Muscle layer of duodenum (tissue), 2 donors: ENCODE data around the gene SLC26A3.

ENCODE experiments used
- H3K27ac ChIP-seq: one replicate; pipeline ENCODE4 v1.7.0; 2013; ENCODE audit warnings: mild to moderate bottlenecking, low read length
- H3K27me3 ChIP-seq: one replicate; pipeline ENCODE4 v1.7.0; 2013; ENCODE audit warnings: low read depth, mild to moderate bottlenecking, control low read depth, low read length
- H3K36me3 ChIP-seq, 2 donors: one replicate each; pipeline ENCODE4 v1.7.0; 2013; ENCODE audit warnings: low read length in 2 of 2, control low read depth in 1 of 2, mild to moderate bottlenecking in 1 of 2; ENCODE audit not compliant: insufficient read depth in 2 of 2, control insufficient read depth in 1 of 2
- H3K4me1 ChIP-seq, 2 donors: one replicate each; pipeline ENCODE4 v1.7.0; 2013; ENCODE audit warnings: low read length in 2 of 2, mild to moderate bottlenecking in 2 of 2, control low read depth in 1 of 2, moderate library complexity in 1 of 2; ENCODE audit not compliant: insufficient read depth in 2 of 2, control insufficient read depth in 1 of 2
- H3K4me3 ChIP-seq, 2 donors: one replicate each; pipeline ENCODE4 v1.7.0; 2013; ENCODE audit warnings: low read length in 2 of 2, low read depth in 1 of 2, mild to moderate bottlenecking in 1 of 2
- H3K9me3 ChIP-seq, 2 donors: one replicate each; pipeline ENCODE4 v1.7.0; 2013; ENCODE audit warnings: low read length in 2 of 2, control low read depth in 1 of 2, mild to moderate bottlenecking in 1 of 2; ENCODE audit not compliant: control insufficient read depth in 1 of 2
- donor health status: healthy.

SLC26A3 gene

DNA sequence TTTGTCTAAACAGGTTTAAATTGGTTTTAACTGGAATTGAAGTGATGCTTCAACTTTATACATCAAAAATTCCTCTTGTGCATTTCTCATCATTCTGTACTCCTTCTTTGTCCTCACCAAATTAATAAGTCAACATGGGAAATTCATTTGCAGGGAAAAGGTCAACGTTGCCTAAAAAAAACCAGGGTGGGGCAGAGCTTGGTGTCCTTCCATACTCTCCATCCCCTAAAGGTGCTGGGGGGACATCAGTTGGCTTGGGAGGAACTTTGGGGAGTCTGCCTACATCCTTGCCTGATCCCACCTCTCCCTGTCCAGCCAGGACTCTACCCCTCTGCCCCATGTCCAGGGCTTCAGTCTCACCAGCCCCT, 34.1 kb upstream of the SLC26A3 start:
- no peak overlapping the region for H3K27ac ChIP-seq
- H3K36me3 ChIP-seq: no peaks in the 10 kb centered on the region
- no peak overlapping the region for H3K4me3 ChIP-seq
- H3K9me3 ChIP-seq: no peaks in the 10 kb centered on the region
- no peaks in the 10 kb centered on the region for H3K27me3 ChIP-seq
- H3K4me1 ChIP-seq: no peaks in the 10 kb centered on the region

DNA sequence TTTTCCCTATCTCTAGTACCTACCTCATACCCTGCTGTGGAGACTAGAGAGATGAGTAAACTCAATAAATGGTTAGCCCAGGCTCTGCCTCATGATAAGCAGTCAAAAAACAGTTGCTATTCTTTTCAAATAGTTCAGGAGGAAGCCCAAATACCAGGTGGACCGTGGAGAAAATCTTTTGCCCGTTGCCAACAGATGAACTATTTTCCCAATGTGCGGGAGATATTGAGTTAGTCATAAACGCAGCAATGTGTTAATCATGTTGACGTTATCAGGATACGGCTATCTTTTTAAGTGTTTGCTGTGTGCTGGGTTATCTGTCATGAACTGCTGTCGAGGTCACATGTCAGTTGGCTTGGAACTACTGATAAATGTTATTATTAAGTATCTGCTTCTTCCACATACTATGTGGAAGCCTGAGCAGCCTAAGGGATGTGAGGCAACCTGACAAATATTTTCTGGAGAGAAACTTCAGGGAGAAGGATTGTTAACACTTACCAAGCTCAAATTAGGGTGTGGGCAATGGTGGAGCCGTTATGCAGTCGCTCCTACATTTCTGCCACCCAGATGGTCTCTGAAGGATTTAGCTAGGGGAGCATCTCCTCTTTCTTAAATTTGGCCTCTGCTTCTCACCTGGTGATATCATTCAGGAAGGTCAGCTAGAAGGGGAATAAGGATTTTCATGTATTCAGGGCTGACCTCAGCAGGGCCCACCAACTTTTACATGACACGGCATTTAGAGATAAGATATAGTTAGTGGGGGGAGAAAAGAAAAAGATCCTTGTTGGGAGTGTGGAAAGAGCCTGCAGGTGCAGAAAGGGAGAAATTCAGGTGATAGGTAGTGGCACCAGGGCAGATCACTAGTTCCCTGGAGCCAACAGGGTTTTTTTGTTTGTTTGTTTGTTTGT, 33.5 kb upstream of the SLC26A3 start:
- no peaks in the 10 kb centered on the region for H3K27me3 ChIP-seq
- no peaks in the 10 kb centered on the region for H3K4me1 ChIP-seq
- no peak overlapping the region for H3K27ac ChIP-seq
- no peaks in the 10 kb centered on the region for H3K9me3 ChIP-seq
- no peak overlapping the region for H3K4me3 ChIP-seq
- no peaks in the 10 kb centered on the region for H3K36me3 ChIP-seq

DNA sequence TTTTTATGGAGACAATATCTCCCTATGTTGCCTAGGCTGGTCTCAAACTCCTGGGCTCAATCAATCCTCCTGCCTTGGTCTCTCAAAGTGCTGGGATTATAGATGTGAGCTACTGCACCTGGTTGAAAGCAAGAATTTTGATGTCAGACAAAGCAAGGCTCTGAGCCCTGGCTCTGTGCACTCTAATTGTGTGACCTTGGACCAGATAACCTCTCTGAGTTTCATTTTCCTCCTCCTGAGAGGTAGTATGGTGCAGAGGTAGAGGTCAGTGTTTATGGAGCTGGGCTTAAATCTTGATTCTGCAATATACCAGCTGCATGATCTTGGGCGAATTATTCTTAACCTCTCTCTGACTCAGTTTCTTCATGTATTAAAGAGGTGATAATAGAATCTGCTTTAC, 31.4 kb upstream of the SLC26A3 start:
- Histone ChIP-seq H3K4me1 (no peaks in the 10 kb centered on the region), H3K4me3 (no peak overlapping the region), H3K9me3 (no peaks in the 10 kb centered on the region), H3K36me3 (no peaks in the 10 kb centered on the region), H3K27ac (no peak overlapping the region), H3K27me3 (no peaks in the 10 kb centered on the region)

DNA sequence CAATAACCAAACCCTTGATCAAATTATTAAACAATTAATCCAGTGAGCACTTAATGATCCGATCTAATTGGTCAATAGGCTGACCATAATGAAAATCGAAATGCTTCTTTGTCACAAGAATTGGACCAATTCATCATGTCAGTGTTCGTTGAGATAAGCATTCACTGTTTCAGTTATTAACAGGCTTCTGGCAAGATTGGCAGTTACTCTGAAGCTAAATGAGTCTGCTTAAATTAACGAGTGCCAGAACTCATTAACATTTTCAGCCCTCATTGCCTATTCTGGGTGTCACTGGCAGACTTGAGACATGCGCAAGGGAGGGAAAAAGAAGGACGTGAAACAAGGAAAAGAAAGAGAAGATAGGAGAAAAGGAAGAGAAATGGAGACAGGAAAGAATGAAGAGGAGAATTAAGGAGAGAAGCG, 30.7 kb upstream of the SLC26A3 start:
- Histone ChIP-seq H3K4me3 (no peak overlapping the region), H3K9me3 (no peaks in the 10 kb centered on the region), H3K27ac (no peak overlapping the region), H3K36me3 (no peaks in the 10 kb centered on the region), H3K27me3 (no peaks in the 10 kb centered on the region), H3K4me1 (no peaks in the 10 kb centered on the region)

DNA sequence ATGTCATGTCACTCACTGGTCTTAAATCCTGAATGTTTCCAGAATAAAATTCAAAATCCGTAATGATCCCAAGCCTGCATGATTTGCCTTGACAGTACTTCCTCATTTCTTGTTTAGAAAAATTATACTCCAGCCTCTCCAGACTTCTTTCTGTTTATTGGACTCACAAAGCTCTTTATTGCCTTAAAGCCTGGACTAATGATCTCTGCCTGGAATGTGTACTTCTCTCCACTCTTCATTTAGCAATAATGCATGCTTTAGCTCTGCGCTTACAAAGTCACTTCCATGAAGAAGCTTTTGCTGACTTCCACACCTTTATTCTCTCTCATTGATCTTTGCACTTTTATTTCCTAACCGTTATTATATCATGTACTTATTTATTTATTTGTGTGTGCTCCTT, 27.4 kb upstream of the SLC26A3 start:
- no peaks in the 10 kb centered on the region for H3K36me3 ChIP-seq
- no peaks in the 10 kb centered on the region for H3K9me3 ChIP-seq

DNA sequence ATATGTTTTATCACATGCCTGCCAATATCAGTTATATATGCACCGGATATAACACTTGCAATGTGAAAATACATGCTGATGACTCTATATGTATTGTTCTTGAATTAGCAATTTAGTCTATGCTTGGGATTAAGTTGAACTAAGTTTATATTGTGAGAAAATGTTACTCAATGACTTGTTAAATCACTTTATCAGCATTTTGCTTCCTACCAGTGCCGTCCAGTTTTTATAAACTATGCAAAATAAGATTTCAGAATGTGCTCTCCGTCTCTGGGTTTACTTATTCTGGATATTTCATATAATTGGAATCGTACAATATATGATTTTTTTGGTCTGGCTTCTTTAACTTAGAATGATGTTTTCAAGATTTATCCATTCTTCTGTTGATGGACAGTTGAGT, 25.5 kb upstream of the SLC26A3 start:
- Histone ChIP-seq H3K4me3 (no peak overlapping the region), H3K4me1 (no peaks in the 10 kb centered on the region), H3K27me3 (no peaks in the 10 kb centered on the region), H3K36me3 (no peaks in the 10 kb centered on the region), H3K9me3 (no peaks in the 10 kb centered on the region), H3K27ac (no peak overlapping the region)

More for the DNA sequence above, 27.4 kb upstream of the SLC26A3 start:
- Histone ChIP-seq H3K27me3 (no peaks in the 10 kb centered on the region), H3K4me3 (no peak overlapping the region), H3K4me1 (no peaks in the 10 kb centered on the region), H3K27ac (no peak overlapping the region)

DNA sequence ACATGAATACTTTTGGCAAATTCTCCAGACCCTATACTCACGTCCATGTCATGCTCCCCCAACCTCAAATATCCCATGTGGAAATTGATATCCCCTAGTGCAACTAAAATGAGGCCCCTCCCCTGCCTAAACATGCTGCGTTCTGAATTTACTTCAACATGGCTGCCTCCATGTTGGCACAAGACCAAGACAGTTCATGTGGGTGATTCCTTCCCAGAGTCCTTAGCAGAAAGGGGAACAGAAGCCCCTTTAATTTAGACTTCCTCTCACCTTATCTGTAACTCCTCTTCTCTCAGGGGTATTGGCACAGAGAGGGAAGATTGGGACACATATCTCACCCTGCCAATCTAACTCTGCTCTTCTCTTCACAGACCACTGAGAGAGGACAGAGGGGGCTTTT, 24.5 kb upstream of the SLC26A3 start:
- Histone ChIP-seq H3K27me3 (no peaks in the 10 kb centered on the region), H3K27ac (no peak overlapping the region), H3K4me3 (no peak overlapping the region), H3K36me3 (no peaks in the 10 kb centered on the region), H3K9me3 (no peaks in the 10 kb centered on the region), H3K4me1 (no peaks in the 10 kb centered on the region)

DNA sequence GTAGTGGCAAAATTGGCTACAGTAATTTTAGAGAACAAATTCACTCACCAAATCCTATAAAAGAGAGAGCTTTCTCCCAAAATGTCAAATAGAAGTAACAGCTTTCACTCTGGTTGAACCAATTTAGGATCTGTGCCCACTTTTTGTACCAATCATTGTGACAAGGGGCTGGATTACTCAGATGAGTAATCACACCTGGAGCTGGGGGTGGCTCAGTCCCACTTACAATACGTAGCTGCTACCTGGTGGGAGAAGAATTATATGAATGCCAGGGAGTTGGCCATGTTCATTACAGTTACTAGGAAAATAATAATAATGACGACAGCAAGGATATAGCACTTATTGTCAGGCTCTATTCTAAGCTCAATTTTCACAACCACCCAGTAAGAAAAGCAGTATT, 23.4 kb upstream of the SLC26A3 start:
- Histone ChIP-seq H3K36me3 (no peaks in the 10 kb centered on the region), H3K27me3 (no peaks in the 10 kb centered on the region), H3K9me3 (no peaks in the 10 kb centered on the region), H3K27ac (no peak overlapping the region), H3K4me1 (no peaks in the 10 kb centered on the region), H3K4me3 (no peak overlapping the region)

DNA sequence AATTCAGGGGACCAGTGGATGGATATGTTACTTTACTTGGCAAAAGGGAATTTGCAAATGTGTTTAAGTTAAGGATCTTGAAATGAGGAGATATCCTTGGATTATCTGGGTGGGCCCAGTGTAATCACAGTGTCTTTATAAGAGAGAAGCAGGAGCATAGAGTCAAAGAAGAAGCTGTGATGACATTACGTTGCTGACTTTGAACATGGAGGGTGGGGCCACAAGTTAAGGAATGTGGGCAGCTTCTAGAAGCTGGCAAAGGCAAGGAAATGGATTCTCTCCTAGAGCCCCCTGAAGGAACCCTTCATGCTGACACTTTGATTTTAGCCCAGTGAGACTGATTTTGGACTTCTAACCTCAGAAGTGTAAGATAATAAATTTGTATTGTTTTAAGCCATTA, 21.8 kb upstream of the SLC26A3 start:
- H3K4me1 ChIP-seq: no peaks in the 10 kb centered on the region
- no peak overlapping the region for H3K27ac ChIP-seq
- H3K4me3 ChIP-seq: no peak overlapping the region
- H3K9me3 ChIP-seq: no peaks in the 10 kb centered on the region
- H3K27me3 ChIP-seq: no peaks in the 10 kb centered on the region
- H3K36me3 ChIP-seq: no peaks in the 10 kb centered on the region

DNA sequence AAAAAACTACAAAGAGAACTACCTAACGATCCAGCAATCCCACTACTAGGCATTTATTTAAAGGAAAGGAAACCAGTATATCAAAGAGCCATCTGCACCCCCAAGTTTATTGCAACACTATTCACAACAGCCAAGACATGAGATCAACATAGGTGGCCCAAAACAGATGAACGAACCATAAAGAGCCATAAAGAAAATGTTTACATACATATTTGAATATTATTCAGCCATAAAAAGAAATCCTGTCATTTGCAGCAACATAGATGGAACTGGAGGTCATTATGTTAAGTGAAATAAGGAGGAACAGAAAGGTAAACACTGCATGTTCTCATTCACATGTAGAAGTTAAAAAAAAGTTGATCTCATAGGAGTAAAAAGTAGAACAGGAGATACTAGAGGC, 15.6 kb upstream of the SLC26A3 start:
- H3K4me1 ChIP-seq: no peaks in the 10 kb centered on the region
- H3K27ac ChIP-seq: no peak overlapping the region
- no peaks in the 10 kb centered on the region for H3K27me3 ChIP-seq
- H3K36me3 ChIP-seq: no peaks in the 10 kb centered on the region
- no peaks in the 10 kb centered on the region for H3K9me3 ChIP-seq
- no peak overlapping the region for H3K4me3 ChIP-seq

DNA sequence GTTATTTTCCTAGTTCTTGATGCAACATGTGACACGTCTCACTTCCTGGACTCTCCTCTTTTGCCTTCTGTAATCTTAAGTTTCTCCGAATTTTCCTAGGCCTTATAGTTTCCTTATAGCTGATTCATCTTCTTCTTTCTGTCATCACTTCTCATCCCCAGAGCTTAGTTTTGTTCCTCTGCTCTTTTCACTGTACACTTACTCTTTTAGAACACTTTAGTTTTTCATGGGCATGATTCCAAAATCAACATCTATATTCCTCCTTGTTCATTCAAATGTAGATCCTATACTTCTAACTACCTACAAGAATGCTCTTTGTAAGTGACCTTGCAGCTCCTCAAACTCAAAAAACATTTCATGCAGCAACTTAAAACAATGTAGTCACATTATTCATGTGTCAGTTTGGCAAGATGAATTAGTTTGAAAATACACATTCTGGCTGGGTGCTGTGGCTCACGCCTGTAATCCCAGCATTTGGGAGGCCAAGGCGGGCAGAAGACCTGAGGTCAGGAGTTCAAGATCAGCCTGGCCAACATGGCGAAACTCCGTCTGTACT, 13.1 kb upstream of the SLC26A3 start:
- H3K4me3 ChIP-seq: no peak overlapping the region
- H3K27ac ChIP-seq: no peak overlapping the region
- H3K36me3 ChIP-seq: no peaks in the 10 kb centered on the region
- no peaks in the 10 kb centered on the region for H3K27me3 ChIP-seq
- H3K9me3 ChIP-seq: no peaks in the 10 kb centered on the region
- no peaks in the 10 kb centered on the region for H3K4me1 ChIP-seq
